ENCODE measurements around the gene MMP8. TPM values are rescaled to one million over a fixed set of nuclear protein-coding genes. Genes with fewer than 3 reads are reported as not detected.

MMP8 gene
- polyA plus RNA-seq, 3 donors = 0.14 TPM; not detected in 2

DNA sequence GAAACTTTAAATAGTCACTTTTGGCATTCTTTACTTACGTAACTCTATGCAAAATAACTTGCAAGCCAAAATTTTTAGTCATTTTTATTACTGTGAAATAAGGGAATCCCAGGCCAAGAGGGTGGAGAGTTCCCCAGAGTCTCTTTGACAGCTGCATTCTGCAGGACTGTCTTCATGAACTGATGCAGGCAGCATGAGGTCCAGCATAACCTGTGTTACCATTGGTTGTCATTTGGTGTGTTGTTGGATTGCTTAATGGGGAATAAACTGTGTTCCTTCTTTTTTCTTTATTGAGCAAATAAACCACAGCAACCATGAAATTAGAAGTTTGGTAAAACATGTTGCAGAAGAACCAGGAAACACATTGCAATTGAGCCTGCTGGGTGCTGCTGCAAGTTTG, 43.8 kb downstream of the MMP8 start:
- TF ChIP-seq, protein P1, sequence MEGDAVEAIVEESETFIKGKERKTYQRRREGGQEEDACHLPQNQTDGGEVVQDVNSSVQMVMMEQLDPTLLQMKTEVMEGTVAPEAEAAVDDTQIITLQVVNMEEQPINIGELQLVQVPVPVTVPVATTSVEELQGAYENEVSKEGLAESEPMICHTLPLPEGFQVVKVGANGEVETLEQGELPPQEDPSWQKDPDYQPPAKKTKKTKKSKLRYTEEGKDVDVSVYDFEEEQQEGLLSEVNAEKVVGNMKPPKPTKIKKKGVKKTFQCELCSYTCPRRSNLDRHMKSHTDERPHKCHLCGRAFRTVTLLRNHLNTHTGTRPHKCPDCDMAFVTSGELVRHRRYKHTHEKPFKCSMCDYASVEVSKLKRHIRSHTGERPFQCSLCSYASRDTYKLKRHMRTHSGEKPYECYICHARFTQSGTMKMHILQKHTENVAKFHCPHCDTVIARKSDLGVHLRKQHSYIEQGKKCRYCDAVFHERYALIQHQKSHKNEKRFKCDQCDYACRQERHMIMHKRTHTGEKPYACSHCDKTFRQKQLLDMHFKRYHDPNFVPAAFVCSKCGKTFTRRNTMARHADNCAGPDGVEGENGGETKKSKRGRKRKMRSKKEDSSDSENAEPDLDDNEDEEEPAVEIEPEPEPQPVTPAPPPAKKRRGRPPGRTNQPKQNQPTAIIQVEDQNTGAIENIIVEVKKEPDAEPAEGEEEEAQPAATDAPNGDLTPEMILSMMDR (IDR thresholded peaks at IDR 0.05) = no peak
- H3K4me2 ChIP-seq (replicated peaks; ENCODE audit: extremely low read depth, low read length, poor library complexity, severe bottlenecking) = no peak overlapping the region
- peak overlapping the region in 1 of 2 donors; percentile 23 for H3K27ac ChIP-seq (ENCODE audit: low read depth in 1 of 2, low read length in 2 of 2)
- no peaks in the 10 kb centered on the region for H4K20me1 ChIP-seq (ENCODE audit: insufficient read depth, low read length)
- H3K36me3 Mint-ChIP-seq = no peaks in the 10 kb centered on the region
- no peaks in the 10 kb centered on the region for H3K79me2 ChIP-seq (ENCODE audit: insufficient read depth, low read length)
- H3K9ac ChIP-seq (ENCODE audit: insufficient read depth, low read length, poor library complexity, severe bottlenecking) = no peak overlapping the region
- WGBS (ENCODE audit: insufficient coverage) = no CpG with 5 or more reads among the region's 1 CpG
- intact Hi-C loops (cut with micrococcal nuclease) = no loop called here
- H3K27me3 Mint-ChIP-seq (ENCODE audit: low read depth in 3 of 3) = no peaks in the 10 kb centered on the region
- H3K4me3 ChIP-seq (replicated peaks in 1 of 3; ENCODE audit: low read depth in 2 of 3, low read length in 3 of 3) = no peak overlapping the region
- no peaks in the 10 kb centered on the region for H3K27me3 ChIP-seq (ENCODE audit: control insufficient read depth in 2 of 2, insufficient read depth in 2 of 2, low read length in 2 of 2)
- H3K9me3 ChIP-seq (replicated peaks in 1 of 2; ENCODE audit: control insufficient read depth in 1 of 2, insufficient read depth in 1 of 2, low read length in 2 of 2) = no peaks in the 10 kb centered on the region
- peak overlapping the region; percentile 59 to 88 (median 79) for H3K27ac Mint-ChIP-seq
- peaks cover 0 to 3% (median 0%) of the 10 kb centered on the region in 7 donors for H3K9me3 Mint-ChIP-seq
- no peak overlapping the region for H2AFZ ChIP-seq (ENCODE audit: insufficient read depth, low read depth, low read length, poor library complexity, severe bottlenecking)
- H3K4me1 ChIP-seq (ENCODE audit: control insufficient read depth in 1 of 2, insufficient read depth in 2 of 2, low read length in 2 of 2) = peaks cover 22 to 38% of the 10 kb centered on the region in 2 donors
- H3K4me3 Mint-ChIP-seq = no peak overlapping the region
- H3K36me3 ChIP-seq (replicated peaks in 1 of 2; ENCODE audit: control insufficient read depth in 1 of 2, insufficient read depth in 2 of 2, low read length in 2 of 2) = no peaks in the 10 kb centered on the region
- peaks cover 22% of the 10 kb centered on the region for H3K4me1 Mint-ChIP-seq
- DNase-seq = peak; percentile 51 to 78 (median 52)

GRCh38 chr11:102678022-102678421, 46.7 kb downstream of the MMP8 start:
- no peak for DNase-seq
- no peak overlapping the region for H2AFZ ChIP-seq (ENCODE audit: insufficient read depth, low read depth, low read length, poor library complexity, severe bottlenecking)
- intact Hi-C loops (cut with micrococcal nuclease) = no loop called here
- no peak overlapping the region for H3K27ac ChIP-seq (ENCODE audit: low read depth in 1 of 2, low read length in 2 of 2)
- no peaks in the 10 kb centered on the region for H3K79me2 ChIP-seq (ENCODE audit: insufficient read depth, low read length)
- no peak overlapping the region for H3K4me3 Mint-ChIP-seq
- WGBS (ENCODE audit: insufficient coverage) = 83% methylated on average over 1 of the region's 2 CpGs
- TF ChIP-seq, protein P1 (IDR thresholded peaks at IDR 0.05) = no peak
- peaks cover 16 to 30% of the 10 kb centered on the region in 2 donors for H3K4me1 ChIP-seq (ENCODE audit: control insufficient read depth in 1 of 2, insufficient read depth in 2 of 2, low read length in 2 of 2)
- H3K9me3 Mint-ChIP-seq = peaks cover 0 to 4% (median 0%) of the 10 kb centered on the region in 7 donors
- H4K20me1 ChIP-seq (ENCODE audit: insufficient read depth, low read length) = no peaks in the 10 kb centered on the region
- no peak overlapping the region for H3K27ac Mint-ChIP-seq
- no peak overlapping the region for H3K9ac ChIP-seq (ENCODE audit: insufficient read depth, low read length, poor library complexity, severe bottlenecking)
- peaks cover 0 to 3% (median 2%) of the 10 kb centered on the region in 3 donors for H3K27me3 Mint-ChIP-seq (ENCODE audit: low read depth in 3 of 3)
- H3K9me3 ChIP-seq (replicated peaks in 1 of 2; ENCODE audit: control insufficient read depth in 1 of 2, insufficient read depth in 1 of 2, low read length in 2 of 2) = no peaks in the 10 kb centered on the region
- no peaks in the 10 kb centered on the region for H3K27me3 ChIP-seq (ENCODE audit: control insufficient read depth in 2 of 2, insufficient read depth in 2 of 2, low read length in 2 of 2)
- H3K4me1 Mint-ChIP-seq = peaks cover 17% of the 10 kb centered on the region
- H3K4me2 ChIP-seq (replicated peaks; ENCODE audit: extremely low read depth, low read length, poor library complexity, severe bottlenecking) = no peak overlapping the region
- no peaks in the 10 kb centered on the region for H3K36me3 Mint-ChIP-seq
- no peak overlapping the region for H3K4me3 ChIP-seq (replicated peaks in 1 of 3; ENCODE audit: low read depth in 2 of 3, low read length in 3 of 3)
- no peaks in the 10 kb centered on the region for H3K36me3 ChIP-seq (replicated peaks in 1 of 2; ENCODE audit: control insufficient read depth in 1 of 2, insufficient read depth in 2 of 2, low read length in 2 of 2)
